Islet of Langerhans (tissue), 1 donor: ENCODE data around the gene IL27RA.

Experiments
- FAIRE-seq: peaks from one replicate; lab custom pipeline; 2011; peaks lifted over from hg19 to GRCh38; lab: Jason Lieb, UNC

The IL27RA gene

GRCh38 chr19:14089412-14089661 lies 57.8 kb downstream of the IL27RA start:
- FAIRE-seq: no peak

DNA sequence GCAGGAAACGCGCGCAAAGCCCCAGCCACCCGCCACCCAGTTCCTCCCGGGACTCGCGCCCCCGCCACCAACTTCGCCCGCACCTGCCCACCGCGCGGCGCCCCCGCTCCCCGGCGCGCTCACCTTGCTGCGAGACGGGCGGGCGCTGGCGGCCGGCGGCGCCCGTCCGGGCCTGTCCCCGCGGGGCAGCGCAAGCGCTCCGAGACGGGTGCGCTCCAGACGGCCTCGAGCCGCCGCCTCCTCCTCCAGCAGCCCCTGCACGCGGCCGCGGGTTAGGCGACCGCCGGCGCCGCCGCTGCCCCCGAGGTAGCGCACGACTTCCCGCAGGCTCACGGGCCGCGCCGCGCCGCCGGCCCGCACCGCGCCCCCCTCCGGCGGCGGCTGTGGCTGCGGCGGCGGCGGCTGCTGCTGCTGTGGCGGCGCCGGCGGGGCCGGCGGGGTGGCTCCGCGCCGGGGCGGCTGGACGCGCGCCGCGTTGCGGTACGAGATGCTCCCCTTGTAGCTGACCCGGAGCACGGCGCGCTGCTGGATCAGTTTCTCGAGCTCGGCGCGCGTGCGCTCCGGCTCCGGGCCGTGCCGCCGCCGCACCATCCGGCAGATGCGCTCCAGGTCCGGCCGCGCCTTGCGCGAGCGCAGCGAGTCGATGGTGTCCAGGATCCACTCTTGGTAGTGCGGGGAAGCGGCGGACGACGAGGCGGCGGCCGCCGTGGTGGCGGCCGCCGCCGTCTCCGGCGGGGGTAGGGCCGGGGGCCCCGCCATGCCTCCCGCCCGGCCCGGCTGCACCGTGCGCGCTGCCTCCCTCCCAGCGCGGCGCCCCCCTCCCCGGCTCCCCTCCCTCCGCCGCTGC lies 58.3 kb downstream of the IL27RA start:
- no peak for FAIRE-seq

DNA sequence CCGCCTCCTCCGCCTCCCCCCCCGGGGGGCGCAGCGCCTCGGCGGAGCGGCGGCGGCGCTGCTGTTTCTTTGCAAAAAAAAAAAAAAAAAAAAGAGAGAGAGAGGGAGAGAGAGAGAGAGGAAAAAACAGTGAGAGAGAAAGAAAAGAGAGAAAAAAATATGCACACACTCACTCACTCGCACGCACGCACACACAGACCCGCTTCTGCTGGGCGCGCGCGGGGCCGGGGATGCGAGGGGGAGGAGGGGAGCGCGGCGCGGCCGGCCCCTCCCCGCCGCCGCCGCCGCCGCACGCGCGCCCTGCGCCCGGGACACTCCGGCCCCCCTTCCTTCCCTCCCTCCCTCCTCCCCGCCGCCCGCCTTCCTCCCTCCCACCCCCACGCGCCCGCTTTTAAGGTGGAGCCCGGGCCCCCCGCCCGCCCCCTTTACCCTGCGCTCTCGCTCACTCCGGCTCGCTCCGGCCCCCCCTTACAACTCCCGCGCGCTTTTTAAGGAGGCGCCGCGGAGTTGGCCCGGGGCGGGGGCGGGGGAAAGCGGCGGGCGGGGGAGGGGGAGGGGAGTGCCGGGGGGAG lies 59.0 kb downstream of the IL27RA start, which contains the start of gene SAMD1:
TSS of gene SAMD1 (minus strand) at position 243 of the 572 bp plus-strand sequence.
- FAIRE-seq: no peak

DNA sequence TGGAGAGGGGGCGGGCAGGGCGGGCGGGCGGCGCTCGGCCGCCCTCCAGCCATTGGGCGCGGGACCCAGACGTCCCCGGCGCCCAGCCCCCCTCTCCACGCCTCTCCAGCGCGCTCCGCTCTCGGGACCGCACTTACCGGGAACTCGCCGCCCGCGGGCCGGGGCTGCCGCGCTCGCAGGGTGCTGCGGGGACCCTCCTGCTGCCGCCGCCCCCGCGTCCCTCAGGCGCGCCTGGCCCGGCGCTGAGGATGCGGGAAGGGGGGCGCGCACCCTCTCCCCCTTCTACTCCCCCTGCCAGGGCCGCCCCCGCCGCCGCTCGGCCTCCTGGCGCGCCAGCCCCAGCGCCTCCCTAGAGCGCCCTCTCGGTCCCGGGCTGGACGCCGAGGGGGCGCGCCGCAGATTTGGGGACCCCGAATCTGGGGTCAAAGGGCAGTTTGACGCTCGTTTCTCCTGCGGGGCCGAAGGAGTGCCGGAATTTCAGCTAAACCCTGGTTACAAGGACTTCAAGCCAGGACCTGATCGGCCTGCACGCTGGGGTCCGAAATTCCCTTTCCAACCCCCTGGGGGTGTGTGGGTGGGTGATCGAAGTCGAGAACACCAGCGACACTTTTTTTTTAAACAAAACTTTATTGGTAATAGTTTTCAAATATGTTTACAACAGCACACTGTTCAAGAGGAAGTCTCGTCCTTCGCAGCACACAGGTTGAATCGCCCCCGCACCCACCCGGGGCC lies 59.7 kb downstream of the IL27RA start:
- FAIRE-seq: no peak

- FAIRE-seq: no peak
These were observed 60.4 kb downstream of the IL27RA start for GRCh38 chr19:14091813-14092462.

- FAIRE-seq: no peak
These were observed 61.7 kb downstream of the IL27RA start for GRCh38 chr19:14093117-14093823.

- FAIRE-seq: no peak
These were observed 63.3 kb downstream of the IL27RA start for GRCh38 chr19:14094854-14095253.

DNA sequence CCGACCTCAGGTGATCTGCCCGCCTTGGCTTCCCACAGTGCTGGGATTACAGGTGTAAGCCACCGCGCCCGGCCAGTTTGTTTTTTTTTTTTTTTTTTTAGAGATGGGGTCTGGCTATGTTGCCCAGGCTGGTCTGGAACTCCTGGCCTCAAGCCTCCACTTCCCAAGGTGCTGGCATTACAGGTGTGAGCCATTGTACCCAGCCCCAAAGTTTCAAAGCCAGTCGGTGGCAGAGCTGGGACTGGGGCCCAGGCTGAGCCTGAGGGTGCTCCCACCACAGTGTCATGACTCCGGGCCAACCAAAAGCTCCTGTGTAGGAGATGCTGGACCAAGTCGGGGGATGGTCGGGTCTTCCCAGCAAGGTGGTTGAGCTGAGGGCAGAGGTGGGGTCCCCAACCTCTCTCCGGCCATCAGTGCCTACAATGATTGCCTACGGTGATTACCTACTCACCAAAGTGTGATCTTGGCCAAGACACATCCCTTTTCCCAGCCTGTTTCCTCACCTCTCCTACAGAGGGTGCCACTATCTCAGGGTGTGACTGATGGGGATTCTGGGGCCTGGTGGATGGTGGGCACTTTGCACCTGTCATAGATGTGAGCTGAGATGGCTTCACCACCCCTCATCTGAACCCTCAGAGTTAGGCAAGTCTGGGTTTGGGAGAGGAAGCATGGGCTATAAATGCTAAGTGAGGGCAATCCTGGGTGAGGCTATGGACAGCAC lies 64.9 kb downstream of the IL27RA start:
- no peak for FAIRE-seq

- FAIRE-seq: no peak
These were observed 66.1 kb downstream of the IL27RA start for GRCh38 chr19:14097532-14098151.

DNA sequence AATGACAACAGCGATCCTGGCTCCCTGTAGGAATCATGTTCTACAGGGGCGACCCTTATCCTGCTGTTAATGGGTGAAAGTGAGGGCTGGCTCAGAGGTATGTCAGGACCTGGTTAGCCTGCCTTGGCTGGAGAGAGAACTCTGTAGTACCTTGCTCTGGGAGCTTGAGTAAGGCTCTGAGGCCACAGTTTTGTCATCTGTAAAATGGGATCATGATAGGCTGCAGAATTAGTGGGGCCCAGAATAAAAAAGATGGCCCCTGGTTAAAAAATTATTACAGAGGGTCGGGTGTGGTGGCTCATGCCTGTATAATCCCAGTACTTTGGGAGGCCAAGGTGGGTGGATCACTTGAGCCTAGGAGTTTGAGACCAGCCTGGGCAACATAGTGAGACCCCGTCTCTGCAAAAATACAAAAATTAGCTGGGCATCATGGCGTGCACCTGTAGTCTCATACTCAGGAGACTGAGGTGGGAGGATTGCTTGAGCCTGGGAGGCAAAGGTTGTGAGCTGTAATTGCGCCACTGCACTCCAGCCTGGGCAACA lies 69.5 kb downstream of the IL27RA start:
- FAIRE-seq: no peak

DNA sequence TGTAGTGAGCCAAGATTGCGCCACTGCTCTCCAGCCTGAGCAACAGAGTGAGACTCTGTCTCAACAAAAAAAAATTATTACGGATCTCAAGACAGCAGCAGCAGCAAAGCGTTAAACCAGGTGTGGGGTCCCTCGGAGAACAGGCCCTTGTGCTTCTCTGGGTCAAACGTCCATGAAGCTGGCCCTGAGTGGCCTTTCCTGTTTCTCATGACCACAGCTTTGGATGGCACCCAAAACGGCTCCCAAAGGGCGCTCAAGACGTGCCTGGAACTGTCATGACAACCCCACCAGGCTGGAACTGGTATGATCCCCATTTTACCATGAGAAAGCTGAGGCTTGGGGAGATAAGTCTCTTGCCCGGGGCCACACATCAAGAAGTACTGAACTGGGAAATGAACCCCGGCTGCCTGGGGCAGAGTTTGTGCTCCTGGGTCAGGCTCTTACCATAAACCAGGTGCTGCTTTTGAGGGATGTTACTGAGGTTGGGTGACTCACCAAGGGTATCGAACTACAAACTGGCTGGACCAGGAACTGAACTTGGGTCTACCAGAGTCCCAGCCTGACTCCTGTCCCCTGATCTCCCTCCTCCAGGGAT lies 70.6 kb downstream of the IL27RA start:
- FAIRE-seq: no peak

- no peak for FAIRE-seq
These were observed 71.2 kb downstream of the IL27RA start for GRCh38 chr19:14102756-14103155.
